HEK293 (cell line): ENCODE measurements around the gene SART3.

Experiments
- CTCF ChIA-PET: fragments of 350-600 bp; formaldehyde crosslinking; extraction: SDS; loops from one replicate; lab custom pipeline; 2021; ENCODE audit warnings: antibody characterized with exemption; lab: Yijun Ruan, JAX
- POLR2A ChIA-PET: fragments of 300-600 bp; formaldehyde crosslinking; extraction: SDS; loops from one replicate; lab custom pipeline; 2020; ENCODE audit warnings: antibody characterized with exemption, inconsistent platforms; lab: Yijun Ruan, JAX
- H3K27ac ChIP-seq: fragments of 200-500 bp; sonication (Bioruptor generic); 2 replicates; pipeline ENCODE4 v1.5.1; 2014; ENCODE audit warnings: low read depth, low read length, control low read depth, inconsistent platforms; ENCODE audit errors: extremely low read depth
- H3K36me3 ChIP-seq, 2 experiments: fragments of 200-500 bp in 1 of 2; sonication (Bioruptor generic) in 1 of 2; 1 replicate in 1 of 2; 2 replicates in 1 of 2; pipeline ENCODE4 v1.5.1; 2014 to 2017; ENCODE audit warnings: inconsistent platforms in 2 of 2, low read length in 2 of 2; ENCODE audit not compliant: control insufficient read depth in 2 of 2, insufficient read depth in 1 of 2
- H3K4me1 ChIP-seq: fragments of 200-500 bp; sonication (Bioruptor generic); 2 replicates; pipeline ENCODE4 v1.5.1; 2014; ENCODE audit warnings: mild to moderate bottlenecking, low read length, inconsistent platforms; ENCODE audit not compliant: control insufficient read depth, insufficient read depth
- H3K4me3 ChIP-seq: 2 replicates; pipeline ENCODE4 v1.5.1; 2011; ENCODE audit warnings: low read depth, mild to moderate bottlenecking, control low read depth, low read length, moderate library complexity
- H3K9me3 ChIP-seq: fragments of 200-500 bp; sonication (Bioruptor generic); 2 replicates; pipeline ENCODE4 v1.5.1; 2014; ENCODE audit warnings: low read depth, low read length, inconsistent platforms; ENCODE audit not compliant: control insufficient read depth, insufficient read depth
- EGR2 ChIP-seq: fragments of 450-650 bp; formaldehyde crosslinking; IDR thresholded peaks from 2 replicates; pipeline ENCODE4 v1.5.1; 2016; ENCODE audit warnings: low read depth, missing biosample characterization, missing genetic modification characterization
- GFI1B ChIP-seq: fragments of 450-650 bp; formaldehyde crosslinking; IDR thresholded peaks from 2 replicates; pipeline ENCODE4 v1.5.1; 2016; ENCODE audit warnings: missing biosample characterization, missing genetic modification characterization
- GLI2 ChIP-seq: fragments of 450-650 bp; formaldehyde crosslinking; IDR thresholded peaks from 2 replicates; pipeline ENCODE4; 2017; ENCODE audit warnings: missing biosample characterization, missing genetic modification characterization, low read depth, borderline replicate concordance
- OSR2 ChIP-seq: fragments of 450-650 bp; formaldehyde crosslinking; IDR thresholded peaks from 2 replicates; pipeline ENCODE4 v1.5.1; 2016; ENCODE audit warnings: missing biosample characterization, missing genetic modification characterization
- YY1 ChIP-seq: fragments of 450-650 bp; formaldehyde crosslinking; IDR thresholded peaks from 2 replicates; pipeline ENCODE4 v1.5.1; 2018; ENCODE audit warnings: missing biosample characterization, missing genetic modification characterization
- ZBTB21 ChIP-seq: fragments of 450-650 bp; formaldehyde crosslinking; IDR thresholded peaks from 2 replicates; pipeline ENCODE4 v1.5.1; 2017; ENCODE audit warnings: missing biosample characterization, missing genetic modification characterization
- ZBTB7A ChIP-seq: fragments of 450-650 bp; formaldehyde crosslinking; IDR thresholded peaks from 2 replicates; pipeline ENCODE4 v1.5.1; 2016; ENCODE audit warnings: low read depth, missing biosample characterization, missing genetic modification characterization
- ZFHX2 ChIP-seq: fragments of 450-650 bp; formaldehyde crosslinking; conservative IDR thresholded peaks from 2 replicates; pipeline ENCODE4 v1.5.1; 2016; ENCODE audit warnings: missing biosample characterization, missing genetic modification characterization
- ZIC2 ChIP-seq: fragments of 450-650 bp; formaldehyde crosslinking; IDR thresholded peaks from 2 replicates; pipeline ENCODE4 v1.5.1; 2016; ENCODE audit warnings: missing biosample characterization, missing genetic modification characterization
- ZNF10 ChIP-seq: fragments of 450-650 bp; formaldehyde crosslinking; IDR thresholded peaks from 2 replicates; pipeline ENCODE4 v1.5.1; 2017; ENCODE audit warnings: missing biosample characterization, missing genetic modification characterization
- ZNF112 ChIP-seq: fragments of 450-650 bp; formaldehyde crosslinking; IDR thresholded peaks from 2 replicates; pipeline ENCODE4 v1.5.0; 2017; ENCODE audit warnings: missing biosample characterization, missing genetic modification characterization
- ZNF2 ChIP-seq: fragments of 450-650 bp; formaldehyde crosslinking; IDR thresholded peaks from 2 replicates; pipeline ENCODE4 v1.5.1; 2016; ENCODE audit warnings: missing biosample characterization, missing genetic modification characterization
- ZNF248 ChIP-seq: fragments of 450-650 bp; formaldehyde crosslinking; IDR thresholded peaks from 2 replicates; pipeline ENCODE4 v1.5.1; 2017; ENCODE audit warnings: missing biosample characterization, missing genetic modification characterization
- ZNF341 ChIP-seq: fragments of 450-650 bp; formaldehyde crosslinking; IDR thresholded peaks from 2 replicates; pipeline ENCODE4; 2016; ENCODE audit warnings: low read depth, missing biosample characterization, missing genetic modification characterization
- ZNF391 ChIP-seq: fragments of 450-650 bp; formaldehyde crosslinking; IDR thresholded peaks from 2 replicates; pipeline ENCODE4 v1.5.1; 2016; ENCODE audit warnings: low read depth, missing biosample characterization, missing genetic modification characterization, borderline replicate concordance
- ZNF521 ChIP-seq: fragments of 450-650 bp; formaldehyde crosslinking; IDR thresholded peaks from 2 replicates; pipeline ENCODE4 v1.5.1; 2017; ENCODE audit warnings: missing biosample characterization, mild to moderate bottlenecking, missing genetic modification characterization
- ZNF658 ChIP-seq: fragments of 450-650 bp; formaldehyde crosslinking; IDR thresholded peaks from 2 replicates; pipeline ENCODE4; 2016; ENCODE audit warnings: missing biosample characterization, missing genetic modification characterization
- TF ChIP-seq, protein P1 (sequence below): fragments of 450-650 bp; formaldehyde crosslinking; IDR thresholded peaks from 2 replicates; pipeline ENCODE4 v1.5.1; 2016; ENCODE audit warnings: missing biosample characterization, missing genetic modification characterization, borderline replicate concordance
- TF ChIP-seq, protein P2 (sequence below): fragments of 450-650 bp; formaldehyde crosslinking; IDR thresholded peaks from 2 replicates; pipeline ENCODE4 v1.5.1; 2017; ENCODE audit warnings: missing biosample characterization, missing genetic modification characterization
- TF ChIP-seq, protein P3 (sequence below): fragments of 450-650 bp; formaldehyde crosslinking; IDR thresholded peaks from 2 replicates; pipeline ENCODE4 v1.5.1; 2016; ENCODE audit warnings: missing biosample characterization, missing genetic modification characterization

Gene SART3

DNA sequence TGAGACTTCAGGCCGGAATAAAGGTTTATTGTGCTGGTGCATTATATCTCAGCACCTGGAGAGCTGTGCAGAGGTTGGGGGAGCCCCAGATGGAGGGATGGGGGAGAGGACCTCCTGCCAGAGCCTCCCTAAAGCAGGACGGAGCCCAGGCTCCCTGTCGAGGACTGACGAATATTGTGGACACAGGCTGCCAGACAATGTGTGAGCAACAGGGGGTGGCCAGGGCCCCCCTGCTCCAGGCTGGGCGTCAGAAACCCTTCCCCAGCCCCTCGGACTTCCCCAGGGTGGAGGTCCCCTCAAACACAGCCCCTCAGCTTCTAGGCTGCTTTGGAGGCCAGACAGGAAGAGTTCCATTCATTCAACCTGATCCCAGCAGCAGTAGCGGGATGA is 28.9 kb upstream of the SART3 start:
- no peak overlapping the region for H3K4me3 ChIP-seq
- no peaks in the 10 kb centered on the region for H3K9me3 ChIP-seq
- H3K4me1 ChIP-seq, result no peaks in the 10 kb centered on the region
- H3K27ac ChIP-seq, result no peak overlapping the region
- no peak for TF ChIP-seq ZNF10 (tag by site-specific recombination)
- no peak for TF ChIP-seq ZBTB7A (tag by site-specific recombination)
- TF ChIP-seq ZNF341, result no peak
- TF ChIP-seq, protein P1, sequence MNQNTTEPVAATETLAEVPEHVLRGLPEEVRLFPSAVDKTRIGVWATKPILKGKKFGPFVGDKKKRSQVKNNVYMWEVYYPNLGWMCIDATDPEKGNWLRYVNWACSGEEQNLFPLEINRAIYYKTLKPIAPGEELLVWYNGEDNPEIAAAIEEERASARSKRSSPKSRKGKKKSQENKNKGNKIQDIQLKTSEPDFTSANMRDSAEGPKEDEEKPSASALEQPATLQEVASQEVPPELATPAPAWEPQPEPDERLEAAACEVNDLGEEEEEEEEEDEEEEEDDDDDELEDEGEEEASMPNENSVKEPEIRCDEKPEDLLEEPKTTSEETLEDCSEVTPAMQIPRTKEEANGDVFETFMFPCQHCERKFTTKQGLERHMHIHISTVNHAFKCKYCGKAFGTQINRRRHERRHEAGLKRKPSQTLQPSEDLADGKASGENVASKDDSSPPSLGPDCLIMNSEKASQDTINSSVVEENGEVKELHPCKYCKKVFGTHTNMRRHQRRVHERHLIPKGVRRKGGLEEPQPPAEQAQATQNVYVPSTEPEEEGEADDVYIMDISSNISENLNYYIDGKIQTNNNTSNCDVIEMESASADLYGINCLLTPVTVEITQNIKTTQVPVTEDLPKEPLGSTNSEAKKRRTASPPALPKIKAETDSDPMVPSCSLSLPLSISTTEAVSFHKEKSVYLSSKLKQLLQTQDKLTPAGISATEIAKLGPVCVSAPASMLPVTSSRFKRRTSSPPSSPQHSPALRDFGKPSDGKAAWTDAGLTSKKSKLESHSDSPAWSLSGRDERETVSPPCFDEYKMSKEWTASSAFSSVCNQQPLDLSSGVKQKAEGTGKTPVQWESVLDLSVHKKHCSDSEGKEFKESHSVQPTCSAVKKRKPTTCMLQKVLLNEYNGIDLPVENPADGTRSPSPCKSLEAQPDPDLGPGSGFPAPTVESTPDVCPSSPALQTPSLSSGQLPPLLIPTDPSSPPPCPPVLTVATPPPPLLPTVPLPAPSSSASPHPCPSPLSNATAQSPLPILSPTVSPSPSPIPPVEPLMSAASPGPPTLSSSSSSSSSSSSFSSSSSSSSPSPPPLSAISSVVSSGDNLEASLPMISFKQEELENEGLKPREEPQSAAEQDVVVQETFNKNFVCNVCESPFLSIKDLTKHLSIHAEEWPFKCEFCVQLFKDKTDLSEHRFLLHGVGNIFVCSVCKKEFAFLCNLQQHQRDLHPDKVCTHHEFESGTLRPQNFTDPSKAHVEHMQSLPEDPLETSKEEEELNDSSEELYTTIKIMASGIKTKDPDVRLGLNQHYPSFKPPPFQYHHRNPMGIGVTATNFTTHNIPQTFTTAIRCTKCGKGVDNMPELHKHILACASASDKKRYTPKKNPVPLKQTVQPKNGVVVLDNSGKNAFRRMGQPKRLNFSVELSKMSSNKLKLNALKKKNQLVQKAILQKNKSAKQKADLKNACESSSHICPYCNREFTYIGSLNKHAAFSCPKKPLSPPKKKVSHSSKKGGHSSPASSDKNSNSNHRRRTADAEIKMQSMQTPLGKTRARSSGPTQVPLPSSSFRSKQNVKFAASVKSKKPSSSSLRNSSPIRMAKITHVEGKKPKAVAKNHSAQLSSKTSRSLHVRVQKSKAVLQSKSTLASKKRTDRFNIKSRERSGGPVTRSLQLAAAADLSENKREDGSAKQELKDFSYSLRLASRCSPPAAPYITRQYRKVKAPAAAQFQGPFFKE, result no peak
- TF ChIP-seq GLI2, result no peak
- TF ChIP-seq GFI1B (tag by site-specific recombination), result no peak
- TF ChIP-seq ZNF248 (tag by site-specific recombination), result no peak
- TF ChIP-seq ZNF521 (tag by site-specific recombination), result no peak
- TF ChIP-seq ZNF112, result no peak
- no peak for TF ChIP-seq ZBTB21
- TF ChIP-seq, protein P2, sequence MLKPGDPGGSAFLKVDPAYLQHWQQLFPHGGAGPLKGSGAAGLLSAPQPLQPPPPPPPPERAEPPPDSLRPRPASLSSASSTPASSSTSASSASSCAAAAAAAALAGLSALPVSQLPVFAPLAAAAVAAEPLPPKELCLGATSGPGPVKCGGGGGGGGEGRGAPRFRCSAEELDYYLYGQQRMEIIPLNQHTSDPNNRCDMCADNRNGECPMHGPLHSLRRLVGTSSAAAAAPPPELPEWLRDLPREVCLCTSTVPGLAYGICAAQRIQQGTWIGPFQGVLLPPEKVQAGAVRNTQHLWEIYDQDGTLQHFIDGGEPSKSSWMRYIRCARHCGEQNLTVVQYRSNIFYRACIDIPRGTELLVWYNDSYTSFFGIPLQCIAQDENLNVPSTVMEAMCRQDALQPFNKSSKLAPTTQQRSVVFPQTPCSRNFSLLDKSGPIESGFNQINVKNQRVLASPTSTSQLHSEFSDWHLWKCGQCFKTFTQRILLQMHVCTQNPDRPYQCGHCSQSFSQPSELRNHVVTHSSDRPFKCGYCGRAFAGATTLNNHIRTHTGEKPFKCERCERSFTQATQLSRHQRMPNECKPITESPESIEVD (tag by site-specific recombination), result no peak
- TF ChIP-seq, protein P3, sequence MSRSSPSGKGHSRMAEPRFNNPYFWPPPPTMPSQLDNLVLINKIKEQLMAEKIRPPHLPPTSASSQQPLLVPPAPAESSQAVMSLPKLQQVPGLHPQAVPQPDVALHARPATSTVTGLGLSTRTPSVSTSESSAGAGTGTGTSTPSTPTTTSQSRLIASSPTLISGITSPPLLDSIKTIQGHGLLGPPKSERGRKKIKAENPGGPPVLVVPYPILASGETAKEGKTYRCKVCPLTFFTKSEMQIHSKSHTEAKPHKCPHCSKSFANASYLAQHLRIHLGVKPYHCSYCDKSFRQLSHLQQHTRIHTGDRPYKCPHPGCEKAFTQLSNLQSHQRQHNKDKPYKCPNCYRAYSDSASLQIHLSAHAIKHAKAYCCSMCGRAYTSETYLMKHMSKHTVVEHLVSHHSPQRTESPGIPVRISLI (tag by site-specific recombination), result no peak
- no peak for TF ChIP-seq YY1 (tag by site-specific recombination)
- TF ChIP-seq, all 188 proteins: peak for 0
- no peaks in the 10 kb centered on the region for H3K36me3 ChIP-seq
- POLR2A ChIA-PET, result no interaction called here
- CTCF ChIA-PET, result interaction anchor here (0.7 kb wide), 1 partner anchor 28 kb away, joined by 3 read pairs; no protein-coding TSS in a partner anchor

DNA sequence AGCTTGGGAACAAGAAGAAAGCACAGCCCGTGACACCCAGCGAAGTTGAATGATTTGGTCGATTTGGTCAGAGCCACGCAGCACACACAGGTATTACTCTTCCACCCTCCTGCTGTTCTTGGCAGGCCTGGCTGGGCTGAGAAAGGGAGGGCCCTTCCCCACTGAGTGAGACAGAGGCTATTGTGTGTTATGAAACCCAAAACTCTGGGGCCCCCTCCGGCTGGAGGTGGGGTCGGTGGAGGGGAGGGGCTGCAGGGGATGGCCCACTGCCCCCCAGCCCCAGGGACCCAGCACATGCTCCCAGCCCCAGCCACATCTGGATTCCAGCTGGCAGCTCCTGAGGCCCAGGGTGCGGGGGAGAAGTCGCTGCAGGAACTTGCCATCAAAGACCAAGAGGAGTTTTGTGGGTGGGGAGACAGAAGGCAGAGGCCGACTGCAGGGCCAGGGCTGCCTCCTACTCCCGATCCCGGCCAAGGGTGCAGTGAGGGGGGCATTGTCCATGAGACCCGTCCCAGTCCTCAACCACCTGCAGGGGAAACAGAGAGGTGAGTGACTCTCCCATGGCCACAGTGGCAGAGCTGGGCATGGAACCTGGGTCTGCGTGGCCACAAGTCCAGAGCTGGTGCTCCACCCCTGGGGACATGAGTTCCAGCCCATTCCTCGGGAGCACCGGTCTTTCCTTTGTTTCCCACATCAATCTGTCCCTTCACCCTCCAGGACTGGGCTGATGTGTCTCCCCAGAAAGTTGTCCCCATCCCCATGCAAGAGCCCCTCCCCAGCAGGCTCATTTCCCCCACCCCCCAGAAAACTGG is 28.3 kb upstream of the SART3 start:
- H3K4me1 ChIP-seq, result no peaks in the 10 kb centered on the region
- H3K27ac ChIP-seq, result no peak overlapping the region
- H3K9me3 ChIP-seq, result no peaks in the 10 kb centered on the region
- H3K36me3 ChIP-seq, result no peaks in the 10 kb centered on the region
- H3K4me3 ChIP-seq, result no peak overlapping the region
- 0 out of 2 replicates have a peak, but pooled peaks have one; percentile 20 for TF ChIP-seq EGR2
- TF ChIP-seq ZNF391, result no peak
- no peak for TF ChIP-seq OSR2 (tag by site-specific recombination)
- no peak for TF ChIP-seq ZNF2 (tag by site-specific recombination)
- TF ChIP-seq ZFHX2, result peak; percentile 50
- TF ChIP-seq ZNF658 (tag by site-specific recombination), result no peak
- TF ChIP-seq ZIC2 (tag by site-specific recombination), result peak; percentile 93
- ChIA-PET POLR2A (no interaction called here), CTCF (no interaction called here)
